Measurements from ENCODE around the gene MRPS27.
"Not testable (repeated sequence)": the region's sequence is repeated elsewhere in the genome, so short reads cannot be mapped to it uniquely, and the experiment has no call there.

MRPS27 gene

DNA sequence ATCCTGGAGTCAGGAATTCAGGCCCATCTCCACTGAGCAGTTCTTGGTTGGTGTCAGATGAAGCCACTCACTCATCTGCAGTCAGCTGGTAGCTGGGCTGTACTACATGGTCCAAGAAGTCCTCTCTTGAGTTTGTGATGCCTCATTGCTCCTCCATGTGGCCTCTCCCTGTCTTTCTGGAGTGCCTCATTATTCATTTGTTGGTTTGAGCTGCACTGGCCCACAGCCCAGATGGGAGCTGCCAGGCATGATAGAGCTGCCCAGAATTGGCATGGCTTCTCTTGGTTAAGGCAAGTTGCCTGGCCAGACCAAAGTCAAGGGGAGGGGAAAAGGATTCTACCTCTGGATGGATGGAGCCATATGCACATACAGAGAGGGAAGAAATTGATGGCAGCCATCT, 8.1 kb upstream of the MRPS27 start:
- in situ Hi-C loops (cut with HindIII; ENCODE audit: low sequenced_read_pairs), result no loop called here

DNA sequence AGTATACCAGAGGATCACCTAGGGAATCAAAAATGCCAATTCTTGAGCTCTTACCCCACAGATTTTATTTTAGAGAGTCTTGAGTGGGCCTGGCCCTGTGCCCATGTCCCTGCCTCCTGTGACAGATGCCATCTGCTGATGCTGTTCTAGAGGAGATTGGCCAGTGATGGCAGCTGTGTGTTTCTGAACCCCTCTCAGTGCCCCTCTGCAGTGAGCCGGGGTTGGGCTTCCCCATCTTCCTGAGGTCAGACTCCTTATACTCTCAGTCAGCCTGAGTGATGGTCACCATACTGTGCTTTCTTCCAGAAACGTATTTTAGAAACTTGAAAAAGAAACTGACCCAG, 6.2 kb upstream of the MRPS27 start:
- in situ Hi-C loops (cut with HindIII; ENCODE audit: low sequenced_read_pairs), result no loop called here

DNA sequence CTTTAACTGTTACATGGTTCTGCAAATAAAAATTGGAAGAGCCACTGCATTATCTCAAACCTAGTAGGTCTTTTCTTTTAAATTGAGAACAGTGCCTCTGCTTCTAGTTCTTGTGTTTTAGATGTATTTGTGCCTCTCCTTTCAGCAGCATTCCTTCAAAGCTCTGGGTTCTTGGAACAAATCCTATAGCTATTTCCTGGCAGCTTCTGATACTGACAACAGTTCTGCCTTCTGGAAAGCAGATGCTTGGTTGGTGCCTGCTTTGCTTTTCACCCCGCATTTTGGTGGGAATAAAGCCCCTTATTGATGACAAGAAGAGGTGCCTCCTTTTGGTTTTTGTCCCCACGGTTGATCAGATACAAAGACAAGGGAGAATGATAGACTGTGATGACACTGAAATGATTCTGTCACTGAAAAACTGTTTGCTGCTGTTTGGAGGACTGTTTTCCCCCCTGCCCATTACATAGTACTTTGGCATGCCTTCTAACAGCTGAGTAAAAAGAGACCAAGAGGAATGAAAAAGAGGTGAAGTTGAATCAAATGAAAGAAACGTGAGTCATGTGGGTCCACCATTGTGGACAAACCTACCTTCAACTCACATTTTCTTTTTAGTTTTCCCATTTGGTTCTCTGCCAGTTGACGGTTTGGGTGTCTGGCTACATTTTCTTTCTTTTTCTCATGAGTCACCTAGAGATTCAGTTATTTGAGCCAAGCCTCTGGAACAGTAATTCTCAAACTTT, 5.7 kb upstream of the MRPS27 start:
- in situ Hi-C loops (cut with HindIII; ENCODE audit: low sequenced_read_pairs), result no loop called here

DNA sequence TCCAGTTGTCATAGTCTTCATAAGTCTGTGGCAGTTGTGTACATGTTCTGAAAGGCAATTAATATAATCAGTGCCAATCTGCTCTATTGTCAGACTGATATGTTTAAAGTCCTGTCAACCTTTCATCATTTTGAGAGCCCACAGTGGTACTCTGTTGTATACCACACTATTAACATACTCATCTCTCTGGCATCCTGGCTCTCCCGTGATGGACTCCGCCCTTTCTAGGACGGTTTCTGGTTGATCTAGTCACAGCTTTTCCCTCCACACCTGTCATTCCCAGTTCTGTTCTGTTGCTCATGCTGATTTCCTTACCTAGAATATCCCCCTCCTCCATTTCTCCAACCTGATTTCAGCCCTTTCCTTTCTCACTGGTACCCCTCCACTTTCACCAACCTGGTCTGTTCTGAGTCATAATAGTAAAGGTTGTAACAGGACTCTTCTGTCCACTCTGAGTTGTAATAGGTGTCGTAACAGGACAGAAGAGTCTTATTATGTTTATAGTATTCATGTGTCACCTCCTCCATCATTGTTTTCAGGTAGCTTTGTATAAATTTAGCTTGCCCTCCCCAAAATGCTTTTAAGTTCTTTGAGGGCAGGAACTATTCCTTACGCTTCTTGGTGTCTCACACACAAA, 4.3 kb upstream of the MRPS27 start:
- in situ Hi-C loops (cut with HindIII; ENCODE audit: low sequenced_read_pairs), result no loop called here

DNA sequence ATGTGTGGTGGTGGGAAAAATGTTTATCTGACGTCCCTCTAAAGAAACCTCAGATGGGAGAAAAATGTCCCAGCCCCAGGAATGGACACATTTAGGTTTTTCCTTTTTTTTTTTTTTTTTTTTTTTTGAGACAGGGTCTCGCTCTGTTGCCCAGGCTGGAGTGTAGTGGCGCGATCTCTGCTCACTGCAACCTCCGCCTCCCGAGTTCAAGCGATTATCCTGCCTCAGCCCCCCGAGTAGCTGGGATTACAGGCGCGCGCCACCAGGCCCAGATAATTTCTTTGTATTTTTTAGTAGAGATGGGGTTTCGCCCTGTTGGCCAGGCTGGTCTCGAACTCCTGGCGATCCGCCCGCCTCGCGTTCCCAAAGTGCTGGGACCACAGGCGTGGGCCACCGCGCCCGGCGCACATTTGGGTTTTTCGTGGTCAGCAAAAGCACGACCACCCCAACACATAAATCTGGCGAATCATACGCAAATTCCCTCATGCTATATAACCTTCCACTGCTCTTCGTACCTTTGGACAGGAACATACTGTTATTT, 535 bp downstream of the MRPS27 start:
- in situ Hi-C loops (cut with HindIII; ENCODE audit: low sequenced_read_pairs), result not testable (repeated sequence)

DNA sequence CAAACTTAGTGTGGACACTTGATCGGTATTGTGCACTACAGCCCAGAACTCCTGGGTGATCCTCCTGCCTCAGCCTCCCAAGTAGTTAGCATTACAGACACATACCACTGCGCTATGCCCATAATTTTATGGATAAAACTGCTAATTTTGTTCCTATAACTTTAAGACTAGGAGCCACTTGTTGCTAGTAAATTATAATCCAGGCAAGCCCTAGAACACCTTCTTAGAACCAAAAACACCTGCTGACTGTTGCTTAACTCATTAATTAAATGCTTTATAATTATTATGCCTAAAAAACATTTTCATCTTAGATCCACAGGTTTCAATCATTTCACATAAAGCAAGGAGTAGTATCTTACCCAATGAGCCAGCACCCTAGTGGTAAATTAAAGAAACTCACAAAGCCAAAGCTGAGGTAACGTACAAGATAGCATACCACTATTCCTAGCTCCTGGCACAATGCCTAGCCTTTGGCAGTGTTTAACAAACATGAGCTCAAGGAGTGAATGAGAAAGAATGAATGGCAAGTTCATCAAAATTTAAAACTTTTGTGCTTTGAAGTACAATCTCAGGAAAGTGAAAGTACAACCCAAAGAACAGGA, 5.4 kb downstream of the MRPS27 start:
- in situ Hi-C loops (cut with HindIII; ENCODE audit: low sequenced_read_pairs), result no loop called here

DNA sequence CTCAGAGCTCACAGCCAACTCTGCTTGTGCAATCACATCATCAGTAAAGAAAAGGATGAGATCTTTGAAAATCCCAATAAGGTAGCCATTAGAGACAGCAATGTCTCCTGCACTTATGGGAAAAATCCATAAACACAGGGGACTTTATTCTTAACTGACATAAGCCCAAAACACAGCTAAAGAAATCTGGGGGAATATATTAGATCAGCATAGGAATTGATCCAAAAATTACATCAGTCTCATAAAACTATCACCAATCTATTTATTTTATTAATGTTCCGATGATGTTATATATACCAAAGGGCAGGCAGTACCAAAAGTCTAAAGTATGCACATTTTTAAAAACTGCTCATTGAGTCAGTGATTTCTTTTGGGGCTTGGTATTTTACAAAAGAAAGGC, 6.9 kb downstream of the MRPS27 start:
- in situ Hi-C loops (cut with HindIII; ENCODE audit: low sequenced_read_pairs), result no loop called here

DNA sequence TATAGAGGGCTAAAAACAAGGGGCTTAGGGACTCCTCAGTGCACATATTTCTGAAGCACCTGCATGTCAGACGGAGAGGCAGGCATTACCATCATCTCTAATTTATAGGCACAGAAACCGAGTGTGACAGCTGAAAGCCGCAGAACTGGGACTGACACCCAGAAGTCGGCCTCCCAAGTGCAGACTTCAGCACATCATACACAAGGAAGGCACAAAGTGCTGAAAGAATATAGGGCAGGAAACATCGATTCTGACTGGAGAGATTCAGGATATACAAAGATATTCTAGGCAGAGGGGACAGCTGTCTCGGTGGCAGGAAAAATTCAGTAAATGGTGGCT, 11.2 kb downstream of the MRPS27 start:
- in situ Hi-C loops (cut with HindIII; ENCODE audit: low sequenced_read_pairs), result loop anchor here (5.0 to 10.0 kb wide), 2 partner anchors 154 to 527 kb away; no protein-coding TSS in a partner anchor

DNA sequence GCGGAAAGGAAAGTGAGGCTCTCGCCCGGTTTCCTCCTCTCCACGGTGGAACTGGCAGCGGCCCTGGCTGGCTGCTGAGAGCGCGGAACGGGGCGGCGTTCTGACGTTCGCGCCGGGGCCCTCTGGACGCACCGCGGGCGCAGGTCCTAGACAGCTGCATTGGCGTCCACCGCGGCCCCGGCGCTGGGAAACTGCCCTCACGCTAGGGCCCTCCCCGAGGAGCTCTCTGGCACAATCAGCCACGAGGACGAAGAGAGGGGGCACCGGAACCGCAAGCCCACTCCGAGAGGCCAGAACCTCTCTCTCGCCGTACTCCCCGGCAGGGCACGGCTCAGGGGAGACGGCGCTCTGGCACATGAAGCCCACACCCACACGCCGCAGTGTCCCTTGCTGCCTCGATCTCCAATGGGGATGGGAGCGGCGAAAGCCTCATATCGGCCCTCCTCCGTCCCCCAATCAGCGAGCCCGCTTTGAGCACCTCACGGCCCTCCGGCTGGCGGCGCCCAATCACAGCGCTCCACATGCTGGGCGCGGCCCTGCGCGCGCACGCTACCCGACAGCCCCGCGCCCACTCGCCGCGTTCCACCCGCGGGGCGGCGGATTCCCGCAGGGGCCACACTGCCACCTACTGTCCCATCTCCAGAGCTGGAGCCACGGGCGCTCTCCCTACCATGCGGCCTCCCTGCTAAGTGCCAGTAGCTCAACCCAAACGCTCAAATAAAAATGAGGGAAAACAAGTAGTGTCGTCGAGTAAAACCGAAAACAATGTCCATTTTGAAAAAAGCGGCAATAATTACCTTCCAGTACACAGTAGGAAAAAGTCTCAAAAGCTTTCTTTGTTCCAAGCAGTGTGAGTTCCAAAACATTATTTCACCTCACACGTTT, 11.8 kb downstream of the MRPS27 start:
- in situ Hi-C loops (cut with HindIII; ENCODE audit: low sequenced_read_pairs), result loop anchor here (5.0 to 10.0 kb wide), 2 partner anchors 153 to 526 kb away; no protein-coding TSS in a partner anchor

DNA sequence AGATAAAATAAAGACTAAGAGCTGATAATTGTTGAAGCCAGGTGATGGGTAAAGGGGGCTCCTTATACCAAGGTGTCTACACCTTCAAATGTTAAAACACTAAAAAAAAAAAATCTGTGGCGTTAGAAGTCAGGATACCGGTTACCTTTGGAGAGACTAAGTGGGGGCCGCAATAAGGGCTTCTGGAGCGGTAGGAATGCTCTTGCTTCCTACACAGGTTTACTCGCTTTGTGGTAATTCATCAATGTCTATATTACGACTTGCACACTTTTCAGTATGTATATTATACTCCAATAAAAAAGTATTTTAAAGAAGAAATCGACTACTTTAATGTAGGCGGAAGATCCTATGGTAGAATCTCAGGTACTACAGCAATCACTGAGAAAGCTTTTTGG, 12.5 kb downstream of the MRPS27 start:
- in situ Hi-C loops (cut with HindIII; ENCODE audit: low sequenced_read_pairs), result loop anchor here (5.0 to 10.0 kb wide), 2 partner anchors 153 to 525 kb away; no protein-coding TSS in a partner anchor

DNA sequence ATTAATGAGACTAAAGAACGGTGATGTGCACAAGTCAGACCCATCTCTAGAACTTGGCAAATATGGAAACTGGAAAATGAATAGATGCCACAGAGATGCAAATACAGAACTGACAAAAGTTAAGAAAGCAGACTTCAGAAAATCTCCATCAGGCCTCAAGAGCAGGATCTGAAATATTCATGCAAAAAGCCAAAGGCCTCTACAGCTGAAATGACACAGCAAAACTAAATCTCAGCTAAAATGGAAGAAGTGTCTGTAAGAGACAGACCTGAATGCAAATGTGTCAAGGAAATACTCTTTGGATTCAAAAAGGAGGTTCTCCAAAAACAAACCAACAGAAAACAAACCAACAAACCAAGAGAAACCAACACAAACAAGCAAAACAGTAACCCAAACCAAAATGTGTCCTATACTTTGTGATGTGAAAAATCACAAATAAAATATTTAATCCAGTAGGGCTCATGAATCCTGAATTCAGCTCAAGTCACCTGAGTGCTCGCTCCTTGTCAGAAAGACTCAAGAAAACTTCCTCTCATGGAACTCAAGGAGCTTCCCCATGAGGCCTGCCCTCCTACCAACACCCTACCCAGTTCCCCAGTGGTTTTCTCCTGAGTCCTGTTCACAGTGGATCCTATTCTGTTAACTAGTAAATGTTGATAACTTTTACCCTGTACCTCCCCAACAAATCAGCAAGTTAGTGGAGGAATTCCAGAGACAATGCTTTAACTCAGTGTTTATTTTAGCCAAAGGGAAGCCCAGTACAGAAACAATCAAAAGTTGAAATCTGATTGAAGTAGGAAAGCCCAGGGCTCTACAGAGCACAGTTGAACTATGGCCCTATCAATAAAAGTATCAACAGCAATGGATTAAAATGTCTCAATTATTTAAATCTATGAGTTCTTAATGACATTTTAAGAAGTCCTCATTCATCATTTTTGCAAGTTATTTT, 14.6 kb downstream of the MRPS27 start:
- in situ Hi-C loops (cut with HindIII; ENCODE audit: low sequenced_read_pairs), result loop anchor here (5.0 to 10.0 kb wide), 2 partner anchors 151 to 523 kb away; no protein-coding TSS in a partner anchor

DNA sequence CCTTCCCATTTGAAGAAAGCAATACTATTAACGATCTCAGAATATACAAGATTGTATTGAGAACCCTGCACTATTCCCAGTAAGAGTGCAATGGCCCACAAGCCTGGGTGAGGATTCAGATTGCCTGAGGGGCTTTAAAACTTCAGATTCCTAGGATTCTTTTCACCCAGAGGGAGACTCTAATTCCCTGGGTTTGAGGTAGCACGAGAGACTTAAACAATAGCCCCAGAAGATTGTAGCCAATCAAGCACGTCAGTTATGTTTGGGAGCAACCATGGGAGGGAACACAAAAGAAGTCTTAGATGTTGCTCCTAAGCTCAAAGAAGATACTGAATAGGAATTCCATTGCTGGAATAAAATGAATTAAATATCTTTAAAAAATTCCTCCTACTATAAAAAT, 17.9 kb downstream of the MRPS27 start:
- in situ Hi-C loops (cut with HindIII; ENCODE audit: low sequenced_read_pairs), result loop anchor here (10.0 kb wide), 1 partner anchor 147 kb away; no protein-coding TSS in a partner anchor

DNA sequence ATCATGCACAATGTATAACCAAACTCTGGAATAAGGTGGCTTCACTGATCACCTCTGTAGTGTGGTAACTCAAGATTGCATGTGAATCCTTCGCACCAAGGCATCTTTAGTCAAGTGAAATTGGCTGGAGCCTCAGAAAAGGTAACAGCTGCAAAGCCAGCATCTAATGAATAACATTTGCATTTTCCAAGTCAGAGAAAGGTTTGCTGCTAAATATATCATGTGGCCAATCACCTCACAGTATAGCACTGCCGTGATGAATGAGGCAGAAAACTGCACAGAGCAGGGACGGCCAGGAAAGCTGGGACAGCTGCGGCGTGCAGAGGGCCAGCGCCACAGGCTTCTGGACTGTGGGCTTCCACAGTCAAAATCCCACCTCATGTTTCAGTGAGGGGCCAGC, 18.5 kb downstream of the MRPS27 start:
- in situ Hi-C loops (cut with HindIII; ENCODE audit: low sequenced_read_pairs), result loop anchor here (10.0 kb wide), 1 partner anchor 147 kb away; no protein-coding TSS in a partner anchor

DNA sequence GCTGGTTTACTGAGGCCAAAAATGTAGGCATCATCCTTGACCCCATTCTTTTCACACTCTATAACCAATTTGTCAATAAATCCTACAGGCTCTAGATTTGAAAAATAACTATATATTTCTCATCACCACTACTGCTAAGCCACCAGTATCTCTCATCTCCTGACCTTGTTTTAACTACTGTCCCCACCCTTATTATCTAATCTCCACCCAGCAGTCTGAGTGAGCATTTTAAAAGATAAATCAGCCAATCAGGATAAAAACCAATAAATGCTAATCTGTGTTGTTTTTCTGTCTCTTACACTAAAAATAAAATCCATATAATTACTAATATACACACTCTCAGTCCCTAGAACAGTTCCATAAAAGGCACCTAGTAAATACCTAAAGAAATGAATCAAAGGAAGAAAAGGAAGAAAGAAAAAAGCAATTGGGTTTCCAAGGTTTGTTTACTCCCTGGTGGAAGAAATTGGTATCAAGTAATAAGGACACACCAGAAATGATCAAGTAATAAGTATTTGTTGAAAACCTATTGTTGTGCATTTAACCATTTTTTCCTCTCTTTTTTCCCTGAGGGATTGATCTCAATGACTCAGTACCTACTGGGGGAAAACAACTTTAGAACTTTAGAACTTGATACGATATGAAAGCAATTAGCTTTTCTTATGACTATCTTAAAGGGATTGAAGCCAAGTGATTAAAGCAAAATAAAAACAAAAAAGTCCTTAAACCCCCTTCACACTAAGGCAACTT, 19.3 kb downstream of the MRPS27 start:
- in situ Hi-C loops (cut with HindIII; ENCODE audit: low sequenced_read_pairs), result loop anchor here (10.0 kb wide), 1 partner anchor 146 kb away; no protein-coding TSS in a partner anchor

DNA sequence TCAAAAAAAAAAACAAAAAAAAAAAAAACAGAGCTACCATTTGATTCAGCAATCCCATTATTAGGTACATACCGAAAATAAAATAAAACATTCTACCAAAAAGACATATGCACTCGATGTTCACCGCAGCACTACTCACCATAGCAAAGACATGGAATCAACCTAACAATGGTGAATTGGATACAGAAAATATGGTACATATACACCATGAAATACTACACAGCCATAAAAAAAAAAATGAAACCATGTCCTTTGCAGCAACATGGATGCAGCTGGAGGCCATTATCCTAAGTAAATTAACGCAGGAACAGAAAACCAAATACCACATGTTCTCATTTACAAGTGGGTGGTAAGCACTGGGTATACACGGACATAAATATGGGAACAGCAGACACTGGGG, 21.3 kb downstream of the MRPS27 start:
- in situ Hi-C loops (cut with HindIII; ENCODE audit: low sequenced_read_pairs), result no loop called here

DNA sequence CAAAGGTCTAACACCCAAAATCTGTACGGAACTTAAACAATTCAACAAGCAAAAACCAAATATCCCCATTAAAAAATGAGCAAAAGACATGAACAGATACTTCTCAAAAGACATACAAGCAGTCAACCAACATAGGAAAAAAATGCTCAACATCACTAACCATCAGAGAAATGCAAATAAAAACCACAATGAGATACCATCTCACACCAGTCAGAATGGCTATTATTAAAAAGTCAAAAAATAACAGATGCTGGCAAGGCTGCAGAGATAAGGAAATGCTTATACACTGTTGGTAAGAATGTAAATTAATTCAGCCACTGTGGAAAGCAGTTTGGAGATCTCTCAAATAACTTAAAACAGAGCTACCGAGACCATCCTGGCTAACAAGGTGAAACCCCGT, 21.9 kb downstream of the MRPS27 start:
- in situ Hi-C loops (cut with HindIII; ENCODE audit: low sequenced_read_pairs), result not testable (repeated sequence)

DNA sequence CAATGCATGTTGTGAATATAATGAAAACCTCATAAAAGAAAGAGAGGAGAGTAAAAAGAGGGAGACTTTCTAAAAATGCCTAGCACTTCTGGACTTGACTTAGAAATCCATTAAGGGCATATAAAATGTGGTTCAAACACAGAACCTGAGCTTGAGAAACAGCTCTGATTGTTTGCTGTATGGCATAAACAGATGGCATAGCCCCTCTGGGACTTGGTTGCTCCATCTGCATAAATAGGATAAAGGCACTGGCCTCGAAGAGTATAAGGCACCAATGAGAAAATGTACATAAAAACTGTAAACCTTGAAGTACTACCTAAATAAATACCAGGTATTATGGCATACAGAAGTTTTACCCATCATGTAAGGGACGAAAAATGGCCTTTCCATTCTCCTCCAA, 23.8 kb downstream of the MRPS27 start:
- in situ Hi-C loops (cut with HindIII; ENCODE audit: low sequenced_read_pairs), result no loop called here

DNA sequence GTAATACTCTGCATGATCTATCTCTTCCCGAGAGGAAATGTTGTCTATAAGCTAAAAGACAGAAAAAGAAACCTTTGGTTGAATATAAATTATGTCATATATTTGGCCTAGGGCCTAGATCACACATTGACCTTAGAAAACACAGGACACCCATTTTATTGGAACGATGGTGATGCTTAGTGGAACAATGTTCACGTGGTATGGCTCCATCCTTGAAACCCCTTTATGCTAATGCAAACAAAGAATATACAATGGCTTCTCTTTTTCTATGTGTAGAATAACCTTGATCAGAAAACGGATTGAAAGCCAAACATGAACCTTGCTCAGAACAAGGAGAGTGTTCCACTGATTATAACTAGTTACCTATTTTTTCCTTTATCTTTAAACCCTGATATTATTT, 24.5 kb downstream of the MRPS27 start:
- in situ Hi-C loops (cut with HindIII; ENCODE audit: low sequenced_read_pairs), result no loop called here

DNA sequence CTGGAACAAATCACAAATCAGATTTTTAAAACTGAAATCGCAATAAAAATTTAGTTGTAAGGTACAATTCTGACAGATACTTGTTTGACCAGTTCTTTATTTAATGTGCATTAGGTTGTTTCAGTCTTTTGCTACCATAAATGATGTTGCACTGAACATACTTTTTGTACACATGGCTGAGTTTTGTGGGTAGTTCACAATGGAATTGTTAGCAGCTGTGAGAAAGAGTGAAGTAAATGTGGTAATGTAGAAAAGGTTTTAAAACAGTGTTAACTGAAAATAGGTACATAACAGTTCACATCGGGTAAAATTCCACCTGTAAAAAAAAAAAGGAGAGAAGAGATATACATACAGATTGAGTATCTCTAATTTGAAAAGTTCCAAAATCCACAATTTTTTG, 25.6 kb downstream of the MRPS27 start:
- in situ Hi-C loops (cut with HindIII; ENCODE audit: low sequenced_read_pairs), result no loop called here

Measured in endothelial cell of hepatic sinusoid (primary cell).